Measurements from ENCODE around the gene WNK4. TPM values are rescaled to one million over a fixed set of nuclear protein-coding genes. Genes with fewer than 3 reads are reported as not detected.

The WNK4 gene
- total and polyA plus RNA-seq, 12 donors: 0.03 to 0.14 (median 0.07) TPM; not detected in 9

GRCh38 chr17:42830971-42831370 lies 50.6 kb downstream of the WNK4 start:
- H3K36me3 ChIP-seq: peaks cover 0 to 16% (median 5%) of the 10 kb centered on the region in 9 donors
- no peak for DNase-seq
- TF ChIP-seq, protein P1, sequence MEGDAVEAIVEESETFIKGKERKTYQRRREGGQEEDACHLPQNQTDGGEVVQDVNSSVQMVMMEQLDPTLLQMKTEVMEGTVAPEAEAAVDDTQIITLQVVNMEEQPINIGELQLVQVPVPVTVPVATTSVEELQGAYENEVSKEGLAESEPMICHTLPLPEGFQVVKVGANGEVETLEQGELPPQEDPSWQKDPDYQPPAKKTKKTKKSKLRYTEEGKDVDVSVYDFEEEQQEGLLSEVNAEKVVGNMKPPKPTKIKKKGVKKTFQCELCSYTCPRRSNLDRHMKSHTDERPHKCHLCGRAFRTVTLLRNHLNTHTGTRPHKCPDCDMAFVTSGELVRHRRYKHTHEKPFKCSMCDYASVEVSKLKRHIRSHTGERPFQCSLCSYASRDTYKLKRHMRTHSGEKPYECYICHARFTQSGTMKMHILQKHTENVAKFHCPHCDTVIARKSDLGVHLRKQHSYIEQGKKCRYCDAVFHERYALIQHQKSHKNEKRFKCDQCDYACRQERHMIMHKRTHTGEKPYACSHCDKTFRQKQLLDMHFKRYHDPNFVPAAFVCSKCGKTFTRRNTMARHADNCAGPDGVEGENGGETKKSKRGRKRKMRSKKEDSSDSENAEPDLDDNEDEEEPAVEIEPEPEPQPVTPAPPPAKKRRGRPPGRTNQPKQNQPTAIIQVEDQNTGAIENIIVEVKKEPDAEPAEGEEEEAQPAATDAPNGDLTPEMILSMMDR (IDR thresholded peaks at IDR 0.05): no peak
- peaks cover 0 to 4% (median 0%) of the 10 kb centered on the region in 11 donors for H3K9me3 ChIP-seq
- no peak overlapping the region for H3K27ac ChIP-seq
- intact Hi-C loops (cut with DNase I): loop anchor here in 1 of 10 donors (5.0 kb wide), 1 partner anchor 166 kb away; the partner anchor contains the start of gene RPL27
- ATAC-seq: no peak
- H3K27me3 ChIP-seq: peaks cover 0 to 6% (median 0%) of the 10 kb centered on the region in 7 donors
- H3K4me3 ChIP-seq: no peak overlapping the region
- peaks cover 7 to 29% (median 19%) of the 10 kb centered on the region in 9 donors for H3K4me1 ChIP-seq

DNA sequence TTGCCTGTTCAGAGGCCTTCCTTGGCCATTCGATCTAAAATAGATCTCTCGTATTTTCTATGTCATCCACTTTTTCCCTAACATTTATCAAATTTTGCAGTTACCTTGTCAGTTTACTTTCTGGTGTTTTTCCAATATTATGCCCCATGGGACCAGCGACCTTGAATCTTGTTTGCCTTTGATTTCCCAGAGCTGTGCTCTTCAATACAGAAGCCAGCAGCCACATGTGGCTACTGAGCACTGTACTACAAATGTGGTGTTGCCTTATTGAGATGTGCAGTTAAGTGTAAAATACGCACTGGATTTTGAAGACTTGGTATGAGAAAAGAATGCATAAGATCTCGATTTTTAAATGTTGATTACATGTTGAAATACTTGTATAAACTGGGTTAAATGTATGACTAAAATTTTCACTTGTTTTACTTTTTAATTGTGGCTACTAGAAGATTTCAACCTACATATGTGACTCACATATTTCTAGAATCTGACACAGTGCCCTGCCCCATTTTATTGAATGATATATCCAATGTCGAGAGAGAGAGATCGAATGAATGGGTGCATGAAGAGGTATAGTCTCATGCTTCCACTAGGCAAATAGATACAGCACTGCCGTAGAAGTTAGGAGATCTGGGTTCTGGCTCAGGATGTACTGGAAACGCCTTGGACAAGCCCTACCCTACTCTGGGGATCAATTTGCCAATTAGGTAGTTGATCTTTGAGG lies 52.0 kb downstream of the WNK4 start:
- Histone ChIP-seq H3K36me3 (peaks cover 0 to 30% (median 18%) of the 10 kb centered on the region in 9 donors), H3K27me3 (no peaks in the 10 kb centered on the region), H3K4me1 (peaks cover 7 to 29% (median 19%) of the 10 kb centered on the region in 9 donors), H3K4me3 (peak overlapping the region; percentile 66 to 99 (median 93)), H3K9me3 (peaks cover 0 to 4% (median 0%) of the 10 kb centered on the region in 11 donors), H3K27ac (peak overlapping the region; percentile 46 to 97 (median 88))
- DNase-seq (no peak), ATAC-seq (peak in 6 of 8 donors; percentile 3 to 29 (median 7))
- intact Hi-C loops (cut with DNase I): loop anchor here in 1 of 10 donors (5.0 kb wide), 1 partner anchor 165 kb away; the partner anchor contains the start of gene RPL27
- TF ChIP-seq, protein P1 (IDR thresholded peaks at IDR 0.05): no peak
- 51 to 56% methylated on average over 9 of the region's 9 CpGs for WGBS, 2 donors

DNA sequence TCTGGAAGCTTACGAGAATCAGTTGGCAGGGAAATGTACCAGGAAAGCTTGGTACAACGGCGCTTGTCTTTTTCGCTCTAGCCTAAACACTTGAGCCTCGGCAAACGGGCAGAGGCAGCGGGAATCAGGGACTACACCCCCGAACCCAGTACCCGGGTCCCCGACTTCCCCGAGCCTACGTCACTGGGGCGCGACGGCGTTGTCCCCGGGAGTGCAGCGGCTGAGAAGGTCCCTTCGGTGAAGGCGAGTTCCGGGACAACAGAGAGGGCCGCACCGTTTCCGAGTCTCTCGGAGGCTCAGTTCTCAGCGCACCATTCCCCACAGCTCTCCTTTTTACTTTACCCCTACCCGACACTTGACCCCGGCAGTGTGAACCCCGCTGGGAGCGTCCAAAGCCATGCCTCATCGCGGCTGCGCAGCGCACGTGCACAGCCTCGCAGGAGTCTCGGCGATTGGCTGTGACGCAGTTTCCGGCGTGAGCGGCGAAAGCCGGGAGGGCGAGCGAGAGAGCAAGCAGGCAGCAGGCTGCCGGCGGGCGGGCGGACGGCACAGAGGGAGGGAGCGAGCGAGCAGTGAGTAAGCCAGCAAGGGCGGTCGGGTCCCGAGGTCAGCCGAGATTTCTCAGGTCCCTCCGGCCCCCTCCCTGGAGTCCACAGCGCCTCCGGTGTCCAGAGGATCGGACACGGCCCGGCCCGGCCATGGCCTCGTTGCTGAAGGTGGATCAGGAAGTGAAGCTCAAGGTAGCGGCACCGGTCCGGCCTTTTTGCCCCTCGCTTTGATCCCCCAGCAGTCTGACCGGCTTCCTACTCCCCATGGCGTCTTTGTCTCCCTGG lies 52.7 kb downstream of the WNK4 start, which contains the start of gene PSME3:
Gene PSME3, plus strand, starts transcription at position 464 of the 833 bp plus-strand sequence. Its CDS starts 235 bp downstream, at position 699.
- H3K4me1 ChIP-seq: peaks cover 7 to 29% (median 19%) of the 10 kb centered on the region in 9 donors
- peak within 1 kb of the TSS; percentile 66 to 99 (median 93) for H3K4me3 ChIP-seq
- H3K9me3 ChIP-seq: peaks cover 0 to 4% (median 0%) of the 10 kb centered on the region in 11 donors
- WGBS, 2 donors: 0 to 1% methylated on average over 70 to 71 of the region's 71 CpGs
- H3K36me3 ChIP-seq: peaks cover 0 to 38% (median 26%) of the 10 kb centered on the region in 9 donors
- H3K27me3 ChIP-seq: no peaks in the 10 kb centered on the region
- intact Hi-C loops (cut with DNase I): loop anchor here in 1 of 10 donors (5.0 kb wide), 1 partner anchor 164 kb away; the partner anchor contains the start of gene RPL27
- ATAC-seq: peak; percentile 96 to 98 (median 98)
- H3K27ac ChIP-seq: peak within 1 kb of the TSS; percentile 46 to 97 (median 88)
- TF ChIP-seq, protein P1 (IDR thresholded peaks at IDR 0.05): peak in 2 of 9 donors; percentile 18 to 36
- peak; percentile 92 for DNase-seq
